ENCODE measurements around the gene PTPRA. TPM values are rescaled to one million over a fixed set of nuclear protein-coding genes. Genes with fewer than 3 reads are reported as not detected.

The PTPRA gene
- total and polyA plus RNA-seq, 5 experiments from 2014 or later: 24.6 to 106 (median 51.4) TPM

GRCh38 chr20:2952766-2953165 lies 79.5 kb downstream of the PTPRA start:
- peaks cover 0 to 59% (median 16%) of the 10 kb centered on the region in 3 donors for H3K36me3 Mint-ChIP-seq
- no peaks in the 10 kb centered on the region for H3K9me3 Mint-ChIP-seq
- no peak for DNase-seq
- H3K4me3 Mint-ChIP-seq: no peak overlapping the region
- H3K27ac Mint-ChIP-seq: peak overlapping the region in 2 of 10 donors; percentile 2 to 76
- H3K4me1 Mint-ChIP-seq: peaks cover 9 to 25% (median 14%) of the 10 kb centered on the region in 4 donors
- POLR2A ChIA-PET: no interaction called here
- H3K27me3 Mint-ChIP-seq: no peaks in the 10 kb centered on the region
- no peak for ATAC-seq

- Mint-ChIP-seq H3K36me3 (peaks cover 0 to 58% (median 18%) of the 10 kb centered on the region in 3 donors), H3K9me3 (no peaks in the 10 kb centered on the region), H3K27me3 (no peaks in the 10 kb centered on the region), H3K4me1 (peaks cover 6 to 26% (median 18%) of the 10 kb centered on the region in 4 donors), H3K27ac (peak overlapping the region in 3 of 10 donors; percentile 3 to 81 (median 74)), H3K4me3 (no peak overlapping the region)
- POLR2A ChIA-PET: no interaction called here
- no peak for DNase-seq
- no peak for ATAC-seq
Measured at GRCh38 chr20:2955257-2955970, 82.1 kb downstream of the PTPRA start.

- Mint-ChIP-seq H3K4me1 (peaks cover 8 to 28% (median 18%) of the 10 kb centered on the region in 4 donors), H3K27ac (no peak overlapping the region), H3K4me3 (no peak overlapping the region), H3K36me3 (peaks cover 0 to 61% (median 23%) of the 10 kb centered on the region in 3 donors), H3K27me3 (no peaks in the 10 kb centered on the region), H3K9me3 (no peaks in the 10 kb centered on the region)
- DNase-seq (no peak), ATAC-seq (no peak)
- POLR2A ChIA-PET: no interaction called here
Measured at GRCh38 chr20:2956480-2956879, 83.2 kb downstream of the PTPRA start.

- H3K4me3 Mint-ChIP-seq: no peak overlapping the region
- peaks cover 0 to 76% (median 24%) of the 10 kb centered on the region in 3 donors for H3K36me3 Mint-ChIP-seq
- DNase-seq: no peak
- no peak for ATAC-seq
- H3K27ac Mint-ChIP-seq: no peak overlapping the region
- H3K4me1 Mint-ChIP-seq: peaks cover 0 to 5% (median 2%) of the 10 kb centered on the region in 4 donors
- POLR2A ChIA-PET: no interaction called here
- no peaks in the 10 kb centered on the region for H3K9me3 Mint-ChIP-seq
- H3K27me3 Mint-ChIP-seq: no peaks in the 10 kb centered on the region
Measured at GRCh38 chr20:2967841-2968240, 94.6 kb downstream of the PTPRA start.

GRCh38 chr20:2972126-2972525 lies 98.8 kb downstream of the PTPRA start:
- ATAC-seq (no peak), DNase-seq (no peak)
- H3K36me3 Mint-ChIP-seq: peaks cover 0 to 64% (median 17%) of the 10 kb centered on the region in 3 donors
- no peaks in the 10 kb centered on the region for H3K27me3 Mint-ChIP-seq
- H3K4me3 Mint-ChIP-seq: no peak overlapping the region
- POLR2A ChIA-PET: interaction anchor here (0.6 kb wide), 1 partner anchor 15 kb away, joined by 3 read pairs; no protein-coding TSS in a partner anchor
- H3K4me1 Mint-ChIP-seq: peaks cover 2 to 6% (median 4%) of the 10 kb centered on the region in 4 donors
- H3K27ac Mint-ChIP-seq: no peak overlapping the region
- H3K9me3 Mint-ChIP-seq: no peaks in the 10 kb centered on the region

GRCh38 chr20:2973574-2973973 lies 100.3 kb downstream of the PTPRA start:
- POLR2A ChIA-PET: no interaction called here
- no peak for DNase-seq
- peaks cover 4 to 7% (median 6%) of the 10 kb centered on the region in 4 donors for H3K4me1 Mint-ChIP-seq
- peak overlapping the region in 1 of 10 donors; percentile 31 for H3K27ac Mint-ChIP-seq
- no peak overlapping the region for H3K4me3 Mint-ChIP-seq
- H3K36me3 Mint-ChIP-seq: peaks cover 0 to 57% (median 18%) of the 10 kb centered on the region in 3 donors
- no peaks in the 10 kb centered on the region for H3K27me3 Mint-ChIP-seq
- H3K9me3 Mint-ChIP-seq: no peaks in the 10 kb centered on the region
- ATAC-seq: no peak

GRCh38 chr20:2978519-2978918 lies 105.2 kb downstream of the PTPRA start:
- H3K4me3 Mint-ChIP-seq: no peak overlapping the region
- POLR2A ChIA-PET: no interaction called here

GRCh38 chr20:2981646-2982045 lies 108.4 kb downstream of the PTPRA start:
- Mint-ChIP-seq H3K4me3 (no peak overlapping the region), H3K27me3 (no peaks in the 10 kb centered on the region), H3K4me1 (peaks cover 0 to 15% (median 9%) of the 10 kb centered on the region in 4 donors), H3K9me3 (no peaks in the 10 kb centered on the region), H3K36me3 (peaks cover 0 to 26% (median 1%) of the 10 kb centered on the region in 3 donors), H3K27ac (peak overlapping the region in 3 of 10 donors; percentile 39 to 62 (median 48))
- ATAC-seq: no peak
- POLR2A ChIA-PET: interaction anchor here (0.7 kb wide), 1 partner anchor 229 kb away, joined by 6 read pairs; no protein-coding TSS in a partner anchor
- DNase-seq: no peak

More at GRCh38 chr20:2978519-2978918, 105.2 kb downstream of the PTPRA start:
- ATAC-seq (no peak), DNase-seq (no peak)
- Mint-ChIP-seq H3K9me3 (no peaks in the 10 kb centered on the region), H3K4me1 (peaks cover 0 to 16% (median 9%) of the 10 kb centered on the region in 4 donors), H3K36me3 (peaks cover 0 to 39% (median 2%) of the 10 kb centered on the region in 3 donors), H3K27ac (peak overlapping the region in 2 of 10 donors; percentile 10 to 74), H3K27me3 (no peaks in the 10 kb centered on the region)

GRCh38 chr20:2983508-2983907 lies 110.2 kb downstream of the PTPRA start:
- H3K36me3 Mint-ChIP-seq: peaks cover 0 to 38% (median 13%) of the 10 kb centered on the region in 3 donors
- H3K27me3 Mint-ChIP-seq: no peaks in the 10 kb centered on the region
- no peaks in the 10 kb centered on the region for H3K9me3 Mint-ChIP-seq
- no peak overlapping the region for H3K4me3 Mint-ChIP-seq
- no peak overlapping the region for H3K27ac Mint-ChIP-seq
- ATAC-seq (no peak), DNase-seq (no peak)
- POLR2A ChIA-PET: no interaction called here
- peaks cover 0 to 11% (median 8%) of the 10 kb centered on the region in 4 donors for H3K4me1 Mint-ChIP-seq

- peaks cover 0 to 11% (median 8%) of the 10 kb centered on the region in 4 donors for H3K4me1 Mint-ChIP-seq
- H3K9me3 Mint-ChIP-seq: no peaks in the 10 kb centered on the region
- no peak overlapping the region for H3K4me3 Mint-ChIP-seq
- DNase-seq (no peak), ATAC-seq (no peak)
- H3K36me3 Mint-ChIP-seq: peaks cover 0 to 42% (median 17%) of the 10 kb centered on the region in 3 donors
- H3K27ac Mint-ChIP-seq: no peak overlapping the region
- no peaks in the 10 kb centered on the region for H3K27me3 Mint-ChIP-seq
- POLR2A ChIA-PET: no interaction called here
Measured at GRCh38 chr20:2984028-2984501, 110.8 kb downstream of the PTPRA start.

GRCh38 chr20:2984956-2985661 lies 111.8 kb downstream of the PTPRA start:
- ATAC-seq (no peak), DNase-seq (no peak)
- Mint-ChIP-seq H3K36me3 (peaks cover 0 to 46% (median 19%) of the 10 kb centered on the region in 3 donors), H3K4me3 (no peak overlapping the region), H3K27ac (no peak overlapping the region), H3K4me1 (peaks cover 0 to 11% (median 6%) of the 10 kb centered on the region in 4 donors), H3K27me3 (no peaks in the 10 kb centered on the region), H3K9me3 (no peaks in the 10 kb centered on the region)
- POLR2A ChIA-PET: no interaction called here

GRCh38 chr20:2986466-2986865 lies 113.2 kb downstream of the PTPRA start:
- Mint-ChIP-seq H3K27me3 (no peaks in the 10 kb centered on the region), H3K9me3 (no peaks in the 10 kb centered on the region), H3K4me3 (no peak overlapping the region), H3K4me1 (peaks cover 0 to 10% (median 4%) of the 10 kb centered on the region in 4 donors), H3K27ac (no peak overlapping the region), H3K36me3 (peaks cover 0 to 58% (median 25%) of the 10 kb centered on the region in 3 donors)
- DNase-seq: no peak
- POLR2A ChIA-PET: no interaction called here
- ATAC-seq: no peak

GRCh38 chr20:2987861-2988260 lies 114.6 kb downstream of the PTPRA start:
- H3K4me3 Mint-ChIP-seq: no peak overlapping the region
- no peak for ATAC-seq
- peaks cover 0 to 67% (median 29%) of the 10 kb centered on the region in 3 donors for H3K36me3 Mint-ChIP-seq
- H3K27me3 Mint-ChIP-seq: no peaks in the 10 kb centered on the region
- no peak for DNase-seq
- no peaks in the 10 kb centered on the region for H3K9me3 Mint-ChIP-seq
- peaks cover 0 to 8% (median 0%) of the 10 kb centered on the region in 4 donors for H3K4me1 Mint-ChIP-seq
- peak overlapping the region in 1 of 10 donors; percentile 51 for H3K27ac Mint-ChIP-seq
- POLR2A ChIA-PET: interaction anchor here (0.5 to 0.6 kb wide), 3 partner anchors 107 to 883 kb away, joined by 3 to 5 read pairs (median 3); no protein-coding TSS in a partner anchor

Data from naive thymus-derived CD8-positive, alpha-beta T cell (primary cell).